ENCODE results near the gene KRTAP10-12. TPM values are rescaled to one million over a fixed set of nuclear protein-coding genes. Genes with fewer than 3 reads are reported as not detected.

The KRTAP10-12 gene
- total RNA-seq, 1 experiment from 2014 or later = not detected

DNA sequence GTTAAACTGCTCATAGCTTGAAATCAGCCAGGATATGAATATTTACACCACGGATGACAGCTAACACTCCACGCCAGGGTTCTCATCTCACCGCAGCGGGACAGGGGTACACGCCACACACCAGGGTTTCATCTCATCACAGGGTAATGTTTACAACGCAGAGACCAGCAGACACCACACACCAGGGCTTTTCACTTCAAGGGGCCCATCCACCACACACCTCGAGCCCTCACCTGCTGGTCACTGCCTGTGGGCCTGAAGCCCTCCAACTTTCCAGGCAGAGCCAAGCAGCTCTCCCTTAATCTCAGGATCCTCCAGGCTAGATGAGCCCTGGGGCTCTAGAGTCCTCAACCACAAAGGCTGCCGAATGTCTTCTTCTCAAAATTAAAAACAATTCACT, 1.3 kb upstream of the KRTAP10-12 start:
- no peak for DNase-seq (ENCODE audit: low spot score)
- no peak for TF ChIP-seq EZH2 (IDR thresholded peaks at IDR 0.05; ENCODE audit: borderline replicate concordance, low read depth, low read length, poor library complexity, severe bottlenecking)
- TF ChIP-seq, protein P1, sequence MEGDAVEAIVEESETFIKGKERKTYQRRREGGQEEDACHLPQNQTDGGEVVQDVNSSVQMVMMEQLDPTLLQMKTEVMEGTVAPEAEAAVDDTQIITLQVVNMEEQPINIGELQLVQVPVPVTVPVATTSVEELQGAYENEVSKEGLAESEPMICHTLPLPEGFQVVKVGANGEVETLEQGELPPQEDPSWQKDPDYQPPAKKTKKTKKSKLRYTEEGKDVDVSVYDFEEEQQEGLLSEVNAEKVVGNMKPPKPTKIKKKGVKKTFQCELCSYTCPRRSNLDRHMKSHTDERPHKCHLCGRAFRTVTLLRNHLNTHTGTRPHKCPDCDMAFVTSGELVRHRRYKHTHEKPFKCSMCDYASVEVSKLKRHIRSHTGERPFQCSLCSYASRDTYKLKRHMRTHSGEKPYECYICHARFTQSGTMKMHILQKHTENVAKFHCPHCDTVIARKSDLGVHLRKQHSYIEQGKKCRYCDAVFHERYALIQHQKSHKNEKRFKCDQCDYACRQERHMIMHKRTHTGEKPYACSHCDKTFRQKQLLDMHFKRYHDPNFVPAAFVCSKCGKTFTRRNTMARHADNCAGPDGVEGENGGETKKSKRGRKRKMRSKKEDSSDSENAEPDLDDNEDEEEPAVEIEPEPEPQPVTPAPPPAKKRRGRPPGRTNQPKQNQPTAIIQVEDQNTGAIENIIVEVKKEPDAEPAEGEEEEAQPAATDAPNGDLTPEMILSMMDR (conservative IDR thresholded peaks at IDR 0.05; ENCODE audit: low read depth, low read length) = no peak
- BruUV-seq (replicated peaks) = no TSS peak
- Histone ChIP-seq H3K4me1 (ENCODE audit: insufficient read depth, low read length, poor library complexity, severe bottlenecking) (peaks cover 4% of the 10 kb centered on the region), H3K27ac (ENCODE audit: low read depth, low read length, poor library complexity, severe bottlenecking) (no peak overlapping the region), H3K27me3 (replicated peaks; ENCODE audit: insufficient read depth, low read depth, low read length, poor library complexity) (no peaks in the 10 kb centered on the region), H3K9me3 (ENCODE audit: low read depth, low read length, poor library complexity, severe bottlenecking) (peaks cover 23% of the 10 kb centered on the region), H3K36me3 (ENCODE audit: insufficient read depth, low read length, poor library complexity, severe bottlenecking) (no peaks in the 10 kb centered on the region), H3K4me3 (ENCODE audit: low read depth, low read length, poor library complexity, severe bottlenecking) (no peak overlapping the region)
- ChIA-PET CTCF (no interaction called here), POLR2A (ENCODE audit: low non-redundant PET) (no interaction called here)
- intact Hi-C loops (cut with micrococcal nuclease; ENCODE audit: unreplicated experiment) = no loop called here

DNA sequence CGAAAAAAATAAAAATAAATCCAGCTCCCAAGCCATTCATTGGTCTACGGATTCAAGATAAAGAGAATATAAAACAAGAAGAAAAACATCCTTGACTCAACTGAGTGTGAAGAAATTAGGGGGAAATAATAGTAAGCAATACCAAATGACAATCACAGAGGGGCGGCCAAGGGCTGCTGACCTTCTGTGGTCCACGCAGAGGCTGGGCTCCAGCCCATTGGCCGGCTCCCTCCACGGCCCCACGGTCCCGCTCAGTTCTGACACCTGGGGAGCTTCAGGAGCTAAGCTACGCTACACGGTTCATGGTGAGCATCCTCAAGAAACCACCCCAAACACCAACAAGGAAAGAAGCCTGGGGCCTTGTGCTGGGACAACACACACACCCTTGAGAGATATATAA, 400 bp upstream of the KRTAP10-12 start:
- no peak overlapping the region for H3K27ac ChIP-seq (ENCODE audit: low read depth, low read length, poor library complexity, severe bottlenecking)
- intact Hi-C loops (cut with micrococcal nuclease; ENCODE audit: unreplicated experiment) = no loop called here
- TF ChIP-seq EZH2 (IDR thresholded peaks at IDR 0.05; ENCODE audit: borderline replicate concordance, low read depth, low read length, poor library complexity, severe bottlenecking) = no peak
- TF ChIP-seq, protein P1 (conservative IDR thresholded peaks at IDR 0.05; ENCODE audit: low read depth, low read length) = no peak
- ChIA-PET CTCF (no interaction called here), POLR2A (ENCODE audit: low non-redundant PET) (no interaction called here)
- no TSS peak for BruUV-seq (replicated peaks)
- no peak overlapping the region for H3K4me3 ChIP-seq (ENCODE audit: low read depth, low read length, poor library complexity, severe bottlenecking)
- no peak for DNase-seq (ENCODE audit: low spot score)
- H3K36me3 ChIP-seq (ENCODE audit: insufficient read depth, low read length, poor library complexity, severe bottlenecking) = no peaks in the 10 kb centered on the region
- peaks cover 3% of the 10 kb centered on the region for H3K4me1 ChIP-seq (ENCODE audit: insufficient read depth, low read length, poor library complexity, severe bottlenecking)
- no peaks in the 10 kb centered on the region for H3K27me3 ChIP-seq (replicated peaks; ENCODE audit: insufficient read depth, low read depth, low read length, poor library complexity)
- H3K9me3 ChIP-seq (ENCODE audit: low read depth, low read length, poor library complexity, severe bottlenecking) = peaks cover 23% of the 10 kb centered on the region

DNA sequence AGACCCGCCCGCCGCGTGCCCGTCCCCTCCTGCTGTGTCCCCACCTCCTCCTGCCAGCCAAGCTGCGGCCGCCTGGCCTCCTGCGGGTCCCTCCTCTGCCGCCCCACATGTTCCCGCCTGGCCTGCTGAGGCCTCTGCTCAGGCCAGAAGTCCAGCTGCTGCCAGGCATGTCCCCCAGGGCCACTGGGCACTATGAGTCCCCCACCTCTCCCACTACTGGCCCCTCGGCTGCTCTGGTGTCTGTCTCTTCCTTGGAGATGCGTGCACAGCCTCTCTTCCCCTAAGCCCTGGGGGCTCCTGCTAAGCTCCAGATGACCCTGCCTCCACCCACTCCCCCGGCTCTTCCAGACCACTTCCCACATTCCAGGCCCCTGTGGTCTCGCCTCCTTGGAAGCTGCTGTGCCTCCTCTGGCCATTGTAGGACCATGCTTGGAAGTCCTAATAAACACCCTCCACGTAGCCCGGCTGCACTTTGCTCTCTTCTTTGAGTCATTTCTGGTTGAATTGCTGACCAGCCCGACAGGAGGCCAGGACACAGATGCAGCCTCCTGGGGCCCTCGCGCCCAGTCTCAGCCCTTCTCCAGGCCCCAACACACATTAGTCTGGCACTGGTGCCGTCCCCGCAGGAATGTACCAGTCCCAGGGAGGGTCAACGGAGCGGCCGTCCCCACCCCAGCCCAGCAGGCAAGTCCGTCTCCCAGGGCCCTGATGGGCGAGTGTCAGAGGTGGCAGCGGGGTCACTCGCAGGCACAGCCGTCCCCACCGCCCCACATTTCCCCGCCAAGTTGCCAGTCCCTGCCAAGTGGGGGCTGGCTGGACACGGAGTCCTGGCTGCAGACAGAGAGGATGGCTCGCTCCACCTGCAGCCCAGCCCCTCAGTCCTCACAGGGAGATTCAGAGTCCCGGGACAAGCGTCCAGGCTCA, 1.1 kb downstream of the KRTAP10-12 start:
- no peak overlapping the region for H3K4me3 ChIP-seq (ENCODE audit: low read depth, low read length, poor library complexity, severe bottlenecking)
- no peaks in the 10 kb centered on the region for H3K36me3 ChIP-seq (ENCODE audit: insufficient read depth, low read length, poor library complexity, severe bottlenecking)
- no peaks in the 10 kb centered on the region for H3K4me1 ChIP-seq (ENCODE audit: insufficient read depth, low read length, poor library complexity, severe bottlenecking)
- no TSS peak for BruUV-seq (replicated peaks)
- intact Hi-C loops (cut with micrococcal nuclease; ENCODE audit: unreplicated experiment) = no loop called here
- no peak for TF ChIP-seq EZH2 (IDR thresholded peaks at IDR 0.05; ENCODE audit: borderline replicate concordance, low read depth, low read length, poor library complexity, severe bottlenecking)
- TF ChIP-seq, protein P1 (conservative IDR thresholded peaks at IDR 0.05; ENCODE audit: low read depth, low read length) = no peak
- POLR2A ChIA-PET (ENCODE audit: low non-redundant PET) = interaction anchor here (1.0 kb wide), 1 partner anchor 44 kb away, joined by 3 read pairs; no protein-coding TSS in a partner anchor
- H3K9me3 ChIP-seq (ENCODE audit: low read depth, low read length, poor library complexity, severe bottlenecking) = peaks cover 12% of the 10 kb centered on the region
- no peaks in the 10 kb centered on the region for H3K27me3 ChIP-seq (replicated peaks; ENCODE audit: insufficient read depth, low read depth, low read length, poor library complexity)
- CTCF ChIA-PET = no interaction called here
- H3K27ac ChIP-seq (ENCODE audit: low read depth, low read length, poor library complexity, severe bottlenecking) = no peak overlapping the region
- no peak for DNase-seq (ENCODE audit: low spot score)
